GM13977 (cell line): ENCODE data around the gene CYTH4.

ENCODE experiments used
- DNase-seq: peaks from one replicate; pipeline ENCODE4 v3.0.0; 2012; ENCODE audit warnings: low spot score
- in situ Hi-C: fragments of 300-500 bp; cut with MboI; formaldehyde crosslinking; loops from one replicate; pipeline ENCODE4 v1.12.0; 2022; ENCODE audit warnings: low sequenced_read_pairs, low pct_unique_long_range_greater_than_20kb, mixed read lengths, inconsistent platforms; ENCODE audit not compliant: unreplicated experiment
- TF ChIP-seq, protein P1 (sequence below): IDR thresholded peaks from 2 replicates; pipeline ENCODE4 v1.5.1; 2012; ENCODE audit warnings: mild to moderate bottlenecking, control low read depth; ENCODE audit not compliant: insufficient read depth; ENCODE audit errors: extremely low read depth, missing control alignments

CYTH4 gene

DNA sequence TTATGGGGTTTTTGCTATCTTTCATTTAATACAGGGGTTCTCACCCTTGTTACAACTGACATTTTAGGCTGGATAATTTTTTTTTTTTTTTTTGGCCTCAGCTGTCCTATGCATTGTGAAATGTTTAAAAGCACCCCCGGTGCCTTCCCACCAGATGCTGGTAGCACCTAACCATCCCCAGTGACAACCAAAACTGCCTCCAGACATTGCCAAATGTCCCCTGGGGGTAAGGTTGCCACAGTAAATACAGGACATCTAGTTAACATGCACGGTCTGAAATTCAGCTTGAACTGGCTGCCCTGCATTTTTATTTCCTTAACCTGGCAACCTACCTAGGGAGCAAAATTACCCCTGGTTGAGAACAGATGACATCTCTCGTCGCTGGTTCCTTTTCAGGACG, 72.4 kb downstream of the CYTH4 start:
- DNase-seq: no peak
- in situ Hi-C loops: no loop called here
- TF ChIP-seq, protein P1, sequence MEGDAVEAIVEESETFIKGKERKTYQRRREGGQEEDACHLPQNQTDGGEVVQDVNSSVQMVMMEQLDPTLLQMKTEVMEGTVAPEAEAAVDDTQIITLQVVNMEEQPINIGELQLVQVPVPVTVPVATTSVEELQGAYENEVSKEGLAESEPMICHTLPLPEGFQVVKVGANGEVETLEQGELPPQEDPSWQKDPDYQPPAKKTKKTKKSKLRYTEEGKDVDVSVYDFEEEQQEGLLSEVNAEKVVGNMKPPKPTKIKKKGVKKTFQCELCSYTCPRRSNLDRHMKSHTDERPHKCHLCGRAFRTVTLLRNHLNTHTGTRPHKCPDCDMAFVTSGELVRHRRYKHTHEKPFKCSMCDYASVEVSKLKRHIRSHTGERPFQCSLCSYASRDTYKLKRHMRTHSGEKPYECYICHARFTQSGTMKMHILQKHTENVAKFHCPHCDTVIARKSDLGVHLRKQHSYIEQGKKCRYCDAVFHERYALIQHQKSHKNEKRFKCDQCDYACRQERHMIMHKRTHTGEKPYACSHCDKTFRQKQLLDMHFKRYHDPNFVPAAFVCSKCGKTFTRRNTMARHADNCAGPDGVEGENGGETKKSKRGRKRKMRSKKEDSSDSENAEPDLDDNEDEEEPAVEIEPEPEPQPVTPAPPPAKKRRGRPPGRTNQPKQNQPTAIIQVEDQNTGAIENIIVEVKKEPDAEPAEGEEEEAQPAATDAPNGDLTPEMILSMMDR: no peak

DNA sequence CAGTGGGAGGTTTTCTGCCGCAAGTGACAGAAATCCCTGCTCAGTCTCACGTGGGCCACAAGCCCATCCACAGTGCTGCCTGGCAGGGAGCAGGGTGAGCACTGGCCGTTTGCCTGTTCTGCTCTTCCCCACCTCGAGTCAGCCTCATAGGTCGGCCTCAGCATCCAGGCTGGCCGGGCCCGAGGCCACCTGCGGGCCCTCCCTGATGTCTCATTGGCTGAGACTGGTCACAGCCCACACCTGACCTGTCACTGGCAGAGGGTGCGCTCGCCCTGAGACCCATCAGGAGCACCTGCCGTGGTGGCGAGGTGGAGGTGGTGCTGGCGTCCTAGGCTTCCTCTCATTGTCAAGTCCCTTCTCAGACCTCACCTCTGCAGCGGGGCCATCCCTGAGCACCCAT, 72.9 kb downstream of the CYTH4 start:
- in situ Hi-C loops: no loop called here
- DNase-seq: no peak
- TF ChIP-seq, protein P1: no peak

DNA sequence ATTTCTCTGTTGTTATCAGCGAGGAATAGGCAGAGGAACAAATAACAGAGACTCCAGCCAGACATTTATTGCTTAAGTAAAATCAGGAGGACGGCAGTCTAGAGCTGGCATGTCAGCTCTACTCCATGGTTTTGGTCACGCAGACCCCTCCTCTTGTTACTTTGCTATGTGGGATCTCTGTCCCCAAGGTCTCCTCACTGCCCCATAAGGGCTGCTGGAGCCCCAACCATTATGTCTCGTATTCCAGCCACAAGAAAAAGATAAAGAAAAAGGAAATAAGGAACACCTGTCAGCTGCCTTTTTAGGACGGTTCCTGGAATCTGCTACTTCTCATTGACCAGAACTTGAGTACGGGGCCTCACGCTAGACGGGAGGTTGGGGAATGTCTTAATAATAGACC, 74.6 kb downstream of the CYTH4 start:
- in situ Hi-C loops: no loop called here
- TF ChIP-seq, protein P1: no peak
- no peak for DNase-seq

DNA sequence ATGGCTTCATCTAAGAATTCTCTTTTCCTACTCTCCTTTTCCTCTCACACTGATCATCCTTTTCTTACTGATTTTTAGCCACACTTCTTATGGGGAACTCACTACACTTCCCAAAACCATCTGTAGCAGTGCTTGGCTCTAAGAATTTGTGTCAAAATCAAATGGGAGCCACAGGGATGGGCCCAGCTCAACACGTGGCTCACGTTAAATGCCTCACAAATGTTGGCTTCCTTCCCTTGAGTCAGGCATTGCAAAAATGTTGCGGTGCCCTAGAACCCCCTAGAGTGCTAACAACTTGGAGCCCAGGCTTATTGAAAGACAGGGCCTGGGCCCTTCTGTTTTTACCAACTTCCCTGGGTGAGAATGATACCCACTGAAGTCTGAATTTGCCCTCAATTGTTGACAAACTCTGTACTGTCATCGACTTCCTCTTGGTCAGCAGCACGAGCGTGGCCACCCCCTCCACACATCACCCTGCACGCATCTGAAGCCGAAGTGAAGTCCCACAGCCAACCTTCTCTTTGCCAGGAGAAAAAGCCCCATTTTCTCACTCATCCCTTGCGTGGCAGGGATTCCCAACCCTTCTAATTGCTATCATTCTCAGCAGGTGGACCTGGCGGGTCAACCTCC, 75.3 kb downstream of the CYTH4 start:
- TF ChIP-seq, protein P1: no peak
- no peak for DNase-seq
- in situ Hi-C loops: no loop called here

DNA sequence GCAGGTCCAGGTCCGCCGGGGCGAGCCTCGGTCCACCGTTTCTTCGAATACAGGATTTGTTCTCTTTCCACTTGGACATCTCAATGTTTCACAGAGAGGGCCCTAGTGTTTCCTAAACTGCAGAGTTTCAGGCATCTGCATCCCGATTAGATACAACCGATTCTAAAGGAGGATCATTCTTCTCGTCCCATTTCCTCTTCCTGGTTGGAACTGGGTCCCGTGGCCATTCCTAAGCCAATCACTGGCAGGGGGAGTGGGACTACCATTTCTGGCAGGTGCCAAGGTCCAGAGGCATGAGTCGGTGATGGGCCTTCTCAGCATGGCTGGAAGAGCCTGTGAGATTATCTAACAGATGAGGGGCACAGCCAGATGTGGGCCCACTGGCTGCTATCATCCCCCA, 76.1 kb downstream of the CYTH4 start:
- TF ChIP-seq, protein P1: no peak
- no peak for DNase-seq
- in situ Hi-C loops: no loop called here

DNA sequence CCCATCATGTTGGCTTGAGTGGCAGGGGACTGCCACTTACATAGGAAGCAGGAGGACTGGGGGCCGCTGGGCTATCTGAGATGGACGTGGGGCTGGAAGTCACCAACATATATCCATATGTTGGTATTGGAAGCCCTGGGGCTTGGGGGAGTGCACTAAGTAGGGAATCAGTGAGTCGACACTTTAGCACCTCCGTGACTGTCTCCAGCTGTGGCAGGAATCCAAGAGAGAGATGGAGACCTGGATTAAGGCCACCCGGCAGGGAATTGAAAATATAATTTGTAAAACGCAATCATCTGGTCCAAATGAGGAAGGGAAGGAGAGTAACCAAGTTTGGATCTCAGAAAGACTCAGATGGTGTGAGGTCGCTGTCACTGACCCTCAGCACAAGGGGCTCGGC, 76.6 kb downstream of the CYTH4 start:
- in situ Hi-C loops: no loop called here
- TF ChIP-seq, protein P1: no peak
- no peak for DNase-seq
